Activated naive CD8-positive, alpha-beta T cell treated with anti-CD3 and anti-CD28 coated beads, Interleukin-2, amount 50 U/mL, for 16 hours (primary cell): ENCODE data around the gene TARDBP.
A peak's percentile ranks its signal among the peaks of the same experiment; 100 is the strongest.
"Not testable (repeated sequence)": the region's sequence is repeated elsewhere in the genome, so short reads cannot be mapped to it uniquely, and the experiment has no call there.

Experiments used
- DNase-seq: peaks from one replicate; pipeline ENCODE4 v3.0.0-alpha.2; 2020; ENCODE audit warnings: low read depth, low spot score

TARDBP gene

GRCh38 chr1:11012260-11013159 is at the start of gene TARDBP:
Gene TARDBP (plus strand): TSS chr1:11012654. CDS start chr1:11013728, 1,074 bp downstream.
- peak; percentile 77 for DNase-seq

- DNase-seq = no peak
Observed at GRCh38 chr1:10965546-10966226, 46.8 kb upstream of the TARDBP start.

DNA sequence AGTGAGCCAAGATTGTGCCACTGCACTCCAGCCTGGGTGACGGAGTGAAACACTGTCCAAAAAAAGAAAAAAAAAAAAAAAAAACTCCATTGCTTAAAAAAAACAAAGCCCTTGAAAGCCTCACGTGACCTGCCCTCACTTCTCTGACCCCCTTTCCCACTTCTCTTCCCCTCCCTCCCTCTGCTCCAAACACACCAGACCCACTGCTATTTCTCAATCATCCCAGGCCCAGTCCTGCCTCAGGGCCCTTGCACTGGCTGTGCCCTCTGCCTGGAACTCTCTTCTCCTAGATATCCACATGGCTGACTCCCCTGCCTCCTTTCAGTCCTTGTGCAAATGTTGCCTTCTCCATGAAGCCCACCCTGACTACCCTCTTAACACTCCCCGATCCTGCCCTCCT is 45.4 kb upstream of the TARDBP start:
- no peak for DNase-seq

DNA sequence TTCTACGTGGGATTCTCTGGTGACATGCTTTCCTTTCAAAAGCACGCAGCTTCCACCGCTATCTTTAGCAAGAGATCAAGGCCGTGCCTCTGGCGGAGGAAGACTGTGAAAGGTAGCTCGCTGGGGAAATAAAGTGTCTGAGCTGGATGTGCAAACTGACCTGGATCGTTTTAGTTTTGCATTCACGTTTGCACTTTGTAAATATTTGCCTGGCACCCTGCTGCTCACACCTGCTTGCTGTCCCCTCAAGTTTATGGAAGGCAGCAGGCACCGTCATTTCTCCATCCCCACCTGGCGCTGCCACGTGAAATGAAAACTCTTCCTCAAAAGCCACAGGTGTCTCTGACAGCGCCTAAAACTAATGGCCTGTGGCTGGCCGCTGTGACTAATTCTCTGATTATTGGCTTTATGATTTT is 44.0 kb upstream of the TARDBP start:
- DNase-seq = no peak

DNA sequence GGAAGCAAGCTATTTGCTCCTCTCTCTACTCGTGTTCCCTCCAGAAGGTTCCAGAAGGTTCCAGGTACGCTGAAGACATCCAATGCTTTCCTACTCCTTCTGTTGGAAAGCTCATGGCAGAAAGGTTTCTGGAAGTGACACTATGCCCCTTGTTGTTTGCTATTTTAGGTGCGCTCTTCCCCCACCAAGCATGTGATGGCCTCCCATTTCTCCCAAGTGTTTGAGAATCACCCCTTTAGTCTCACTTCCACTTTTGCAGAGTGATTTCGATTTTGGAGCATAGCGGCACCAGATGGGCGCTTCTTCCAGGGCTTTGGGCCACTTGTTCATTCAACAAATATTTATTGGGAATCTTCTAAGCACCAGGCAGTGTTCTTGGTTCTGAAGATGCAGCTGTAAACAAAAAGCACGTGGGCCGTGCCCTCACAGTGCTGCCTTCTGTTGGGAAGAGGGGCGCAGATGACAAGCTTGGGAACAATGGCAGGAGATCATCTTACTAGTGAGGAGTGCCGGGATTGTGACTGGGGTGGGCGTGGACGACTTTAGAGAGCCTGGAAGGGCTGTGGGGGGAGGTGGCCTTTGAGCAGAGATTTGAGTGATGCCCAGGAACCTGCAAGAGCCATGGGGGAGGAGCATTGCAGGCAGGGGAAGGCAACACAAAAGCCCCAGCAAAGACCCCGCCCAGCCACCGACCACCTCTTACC is 43.0 kb upstream of the TARDBP start:
- no peak for DNase-seq

DNA sequence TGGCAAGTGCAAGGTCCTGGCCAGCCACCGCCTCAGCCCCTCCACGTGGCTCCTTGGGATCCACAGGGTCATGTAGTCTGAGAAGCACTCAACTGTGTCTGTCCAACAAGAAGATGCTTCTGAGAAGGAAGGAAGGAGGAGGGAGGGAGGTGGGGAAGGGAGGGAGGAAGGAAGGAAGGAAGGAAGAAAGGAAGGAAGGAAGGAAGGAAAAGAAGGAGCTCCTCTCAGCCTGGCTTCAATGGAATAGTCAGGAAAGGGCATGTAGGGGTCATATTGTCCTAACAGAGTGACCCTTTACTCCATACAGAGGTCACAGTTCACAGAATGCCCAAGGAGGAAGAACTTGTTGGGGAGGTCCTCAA is 42.5 kb upstream of the TARDBP start:
- no peak for DNase-seq

GRCh38 chr1:10973552-10973951 is 38.9 kb upstream of the TARDBP start:
- no peak for DNase-seq

GRCh38 chr1:10973956-10974881 is 38.2 kb upstream of the TARDBP start:
- no peak for DNase-seq

DNA sequence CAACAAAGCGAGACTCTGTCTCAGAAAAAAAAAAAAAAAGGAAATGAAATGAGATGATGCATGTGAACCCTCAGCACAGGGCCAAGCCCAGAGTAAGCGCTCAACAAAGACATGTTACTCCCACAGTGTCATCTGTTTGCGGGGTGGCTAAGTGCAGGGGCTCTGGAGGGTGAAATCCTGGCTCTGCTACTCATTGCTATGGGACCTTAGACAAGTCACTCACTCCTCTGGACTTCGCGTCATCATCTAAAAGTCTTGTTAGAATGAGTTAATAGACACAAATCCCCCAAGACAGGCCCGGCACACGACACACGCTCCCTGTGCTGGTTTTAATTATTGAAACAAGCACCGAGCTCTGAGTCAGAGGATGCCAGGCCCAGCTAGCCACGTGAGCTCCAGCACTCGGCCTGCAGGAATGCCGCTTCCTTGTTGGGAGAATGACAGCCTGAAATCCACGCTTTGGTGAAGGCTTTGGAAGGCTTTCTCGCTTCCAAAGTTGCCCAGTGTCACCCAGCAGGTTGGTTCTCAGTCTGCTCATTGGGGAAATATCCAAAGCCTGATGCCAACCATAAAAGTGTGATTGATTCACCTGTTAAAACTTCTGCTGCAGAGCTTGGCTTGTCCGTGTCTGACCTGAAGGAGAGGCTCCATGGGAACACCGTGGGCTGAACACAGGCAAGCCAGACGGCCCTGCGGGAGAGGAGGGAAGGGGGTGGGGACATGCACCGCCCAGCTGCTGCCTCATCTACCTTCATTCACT is 36.7 kb upstream of the TARDBP start:
- DNase-seq = no peak

- no peak for DNase-seq
Observed at GRCh38 chr1:10978719-10979118, 33.7 kb upstream of the TARDBP start.

- DNase-seq = no peak
Observed at GRCh38 chr1:10979483-10979920, 33.0 kb upstream of the TARDBP start.

DNA sequence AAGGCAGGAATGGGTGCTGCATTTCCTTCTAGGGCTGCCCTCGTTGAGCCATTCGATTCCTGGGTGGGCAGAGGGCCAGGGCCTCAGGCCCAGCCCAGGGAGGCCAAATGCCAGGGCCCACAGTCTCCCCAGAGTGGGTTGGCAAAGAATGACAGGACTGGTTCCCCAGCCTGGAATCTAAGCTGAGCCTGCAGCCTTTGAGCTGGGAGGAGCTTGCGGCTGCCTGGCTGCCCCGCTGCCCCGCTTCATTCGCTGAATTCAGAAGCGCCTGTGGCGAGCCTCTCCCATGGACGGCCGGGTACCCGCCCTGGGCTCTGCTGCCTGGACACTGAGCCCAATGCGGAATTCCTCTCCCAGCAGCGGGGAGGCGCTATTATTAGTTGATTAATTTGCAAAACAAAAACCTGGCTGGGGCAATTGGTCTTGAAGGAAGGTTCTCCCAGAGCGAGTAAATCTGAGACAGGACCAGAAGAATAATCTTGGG is 32.3 kb upstream of the TARDBP start:
- no peak for DNase-seq

GRCh38 chr1:10980841-10981727 is 31.4 kb upstream of the TARDBP start:
- DNase-seq = no peak

DNA sequence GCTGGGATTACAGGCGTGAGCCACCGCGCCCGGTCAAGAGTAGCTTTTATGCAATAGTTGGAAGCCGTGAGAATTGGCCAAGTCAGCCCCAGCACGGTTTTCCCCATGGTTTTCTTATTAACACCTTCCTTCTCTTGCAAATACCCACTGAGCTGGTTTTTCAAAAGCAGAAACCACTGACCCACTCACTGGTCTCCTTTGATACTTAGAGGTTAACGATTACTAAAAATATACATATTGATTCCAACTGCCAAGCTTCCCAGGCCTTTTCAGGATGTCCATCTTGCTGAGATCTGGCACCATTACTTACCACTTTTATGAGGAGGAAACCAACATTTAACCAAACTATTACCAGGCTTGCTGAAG is 25.9 kb upstream of the TARDBP start:
- DNase-seq = no peak

DNA sequence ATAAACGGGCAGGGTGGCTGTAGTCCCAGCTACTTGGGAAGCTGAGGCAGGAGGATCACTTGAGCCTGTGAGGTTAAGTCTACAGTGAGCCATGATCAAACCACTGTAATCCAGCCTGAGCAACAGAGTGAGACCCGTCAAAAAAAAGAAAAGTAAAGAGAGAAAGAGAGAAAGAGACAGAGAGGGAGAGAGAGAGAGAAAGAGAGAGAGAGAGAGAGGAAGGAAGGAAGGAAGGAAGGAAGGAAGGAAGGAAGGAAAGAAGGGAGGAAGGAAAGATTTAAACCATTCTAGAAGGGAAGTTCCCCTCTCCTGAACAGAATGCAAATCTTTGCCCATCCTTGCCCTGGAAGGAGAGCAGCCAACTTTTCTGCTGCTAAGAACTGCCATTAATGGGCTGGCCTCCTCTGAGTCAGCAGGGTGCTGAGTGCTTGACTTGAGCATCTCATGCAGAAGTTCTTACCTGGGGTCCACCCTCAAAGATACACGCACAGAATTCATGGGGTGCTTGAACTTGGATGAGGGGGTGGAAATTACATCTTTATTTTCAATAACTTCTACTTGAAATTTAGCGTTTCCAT is 24.5 kb upstream of the TARDBP start:
- no peak for DNase-seq

DNA sequence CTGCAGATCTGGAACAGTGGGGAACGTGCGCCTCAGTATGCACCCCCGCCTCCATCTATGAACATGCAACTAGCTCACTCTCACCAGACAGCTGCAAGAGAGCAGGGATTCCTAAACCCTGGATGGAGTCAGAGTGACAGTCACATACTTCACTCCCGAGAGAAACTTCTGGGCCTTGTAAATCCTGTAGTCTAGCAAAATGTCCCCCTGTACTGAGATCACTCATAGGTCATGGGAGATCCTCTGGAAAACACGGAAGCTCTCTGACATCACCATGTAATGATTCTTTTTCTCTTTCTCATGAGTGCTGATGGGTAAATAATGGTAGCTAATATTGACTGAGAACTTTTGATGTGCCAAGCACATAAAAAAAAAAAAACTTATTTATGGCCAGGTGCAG is 23.4 kb upstream of the TARDBP start:
- DNase-seq = no peak

DNA sequence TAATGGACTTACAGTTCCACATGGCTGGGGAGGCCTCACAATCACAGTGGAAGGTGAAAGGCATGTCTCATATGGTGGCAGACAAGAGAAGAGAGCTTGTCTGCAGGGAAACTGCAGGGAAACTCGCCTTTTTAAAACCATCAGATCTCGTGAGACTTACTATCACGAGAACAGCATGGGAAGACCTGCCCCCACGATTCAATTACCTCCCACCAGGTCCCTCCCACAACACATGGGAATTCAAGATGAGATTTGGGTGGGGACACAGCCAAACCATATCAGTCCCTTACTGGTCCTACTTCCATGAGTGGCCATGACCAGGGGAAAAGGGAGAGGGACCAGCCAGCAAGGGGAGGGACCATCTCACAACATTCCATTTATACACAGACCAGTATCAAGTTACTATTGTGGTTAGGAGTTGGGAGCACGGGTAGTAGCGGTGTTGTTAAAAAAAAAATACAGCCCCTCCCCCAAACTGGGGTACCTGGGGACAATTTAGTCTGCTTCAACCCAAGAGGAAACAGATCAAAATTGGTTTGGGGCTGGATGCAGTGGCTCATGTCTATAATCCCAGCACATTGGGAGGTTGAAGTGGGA is 22.4 kb upstream of the TARDBP start:
- DNase-seq = not testable (repeated sequence)

DNA sequence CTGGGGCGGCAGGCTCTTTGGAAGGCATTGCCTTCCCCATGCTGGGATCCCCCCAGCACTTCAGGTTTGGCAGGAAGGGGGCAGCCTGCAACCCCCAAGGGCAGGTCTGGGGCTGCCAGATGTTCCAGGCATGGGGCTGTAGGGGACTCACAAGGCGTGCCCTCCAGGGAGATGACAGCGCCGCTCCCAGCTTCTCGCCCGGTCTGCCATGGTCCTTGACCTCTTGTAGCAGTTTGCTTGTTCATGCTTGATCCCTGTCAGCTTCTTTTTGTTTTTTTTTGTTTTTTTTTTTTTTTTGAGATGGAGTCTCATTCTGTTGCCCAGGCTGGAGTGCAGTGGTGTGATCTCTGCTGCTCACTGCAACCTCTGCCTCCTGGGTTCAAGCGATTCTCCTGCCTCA is 21.6 kb upstream of the TARDBP start:
- no peak for DNase-seq

DNA sequence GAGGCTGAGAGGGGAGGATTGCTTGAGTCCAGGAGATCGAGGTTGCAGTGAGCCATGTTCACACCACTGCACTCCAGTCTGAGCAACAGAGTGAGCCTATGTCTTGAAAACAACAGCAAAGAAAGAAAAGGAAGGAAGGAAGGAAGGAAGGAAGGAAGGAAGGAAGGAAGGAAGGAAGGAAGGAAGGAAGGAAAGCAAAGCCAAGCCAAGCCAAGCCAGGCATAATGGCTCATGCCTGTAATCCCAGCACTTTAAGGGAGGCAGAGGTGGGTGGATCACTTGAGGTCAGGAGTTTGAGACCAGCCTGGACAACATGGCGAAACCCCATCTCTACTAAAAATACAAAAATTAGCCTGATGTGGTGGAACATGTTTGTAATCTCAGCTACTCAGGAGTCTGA is 20.4 kb upstream of the TARDBP start:
- DNase-seq = not testable (repeated sequence)
